OCI-LY3 (cell line): ENCODE data around the gene SLC12A8.

Experiments used
- H2AFZ ChIP-seq: fragments of 200-600, 300-600 bp; shearing (Covaris generic); 2 replicates; pipeline ENCODE4 v1.6.0; 2014; ENCODE audit warnings: antibody characterized with exemption, low read depth, low read length
- H3K27ac ChIP-seq: fragments of 200-600, 300-600 bp; sonication (generic); 2 replicates; pipeline ENCODE4 v1.5.1; 2014; ENCODE audit warnings: mild to moderate bottlenecking, low read length, moderate library complexity, mixed read lengths
- H3K27me3 ChIP-seq: fragments of 200-600, 300-600 bp; sonication (generic); 2 replicates; pipeline ENCODE4 v1.6.1; 2014; ENCODE audit warnings: low read depth, low read length, mixed read lengths
- H3K36me3 ChIP-seq: fragments of 200-600, 300-600 bp; sonication (generic); replicated peaks from 2 replicates; pipeline ENCODE3; 2014; ENCODE audit warnings: low read depth, low read length, mixed read lengths
- H3K4me1 ChIP-seq: fragments of 300-600, 200-600 bp; sonication (generic); 2 replicates; pipeline ENCODE4 v1.6.1; 2014; ENCODE audit warnings: low read length, mixed read lengths
- H3K4me2 ChIP-seq: fragments of 200-600, 300-600 bp; sonication (generic); 2 replicates; pipeline ENCODE4 v1.6.1; 2014; ENCODE audit warnings: low read length, mixed read lengths
- H3K4me3 ChIP-seq: fragments of 300-600, 200-600 bp; sonication (generic); 2 replicates; pipeline ENCODE4 v1.5.1; 2014; ENCODE audit warnings: antibody characterized with exemption, mild to moderate bottlenecking, low read length, moderate library complexity
- H3K79me2 ChIP-seq: fragments of 300-600, 200-600 bp; shearing (Covaris generic); 2 replicates; pipeline ENCODE4 v1.6.1; 2014; ENCODE audit warnings: mild to moderate bottlenecking, low read length, mixed read lengths
- H3K9ac ChIP-seq: fragments of 300-600, 200-600 bp; shearing (Covaris generic); 2 replicates; pipeline ENCODE4 v1.6.0; 2014; ENCODE audit warnings: mild to moderate bottlenecking, low read length, moderate library complexity
- H3K9me3 ChIP-seq: fragments of 200-600, 300-600 bp; shearing (Covaris generic); 2 replicates; pipeline ENCODE4 v1.6.1; 2014; ENCODE audit warnings: low read length, mixed read lengths; ENCODE audit not compliant: insufficient read depth
- H4K20me1 ChIP-seq: fragments of 200-600, 300-600 bp; sonication (generic); 2 replicates; pipeline ENCODE4 v1.6.1; 2016; ENCODE audit warnings: low read length, mixed read lengths; ENCODE audit not compliant: insufficient read depth
- CTCF ChIP-seq: fragments of 200-600, 300-600 bp; sonication (generic); IDR thresholded peaks from 2 replicates; pipeline ENCODE4 v1.5.1; 2014; ENCODE audit warnings: antibody characterized with exemption, low read length, low read depth
- EZH2phosphoT487 ChIP-seq: fragments of 200-600 bp; shearing (Covaris generic); IDR thresholded peaks from 2 replicates; pipeline ENCODE4 v1.6.1; 2018; ENCODE audit warnings: antibody characterized with exemption, mixed run types, low read depth

Gene SLC12A8

GRCh38 chr3:125116311-125117080, 96.1 kb downstream of the SLC12A8 start:
- Histone ChIP-seq H3K79me2 (no peaks in the 10 kb centered on the region), H3K9ac (no peak overlapping the region), H3K4me2 (no peak overlapping the region), H3K27ac (no peak overlapping the region), H3K4me1 (peaks cover 30% of the 10 kb centered on the region), H3K27me3 (peaks cover 75% of the 10 kb centered on the region), H2AFZ (no peak overlapping the region), H3K36me3 (no peaks in the 10 kb centered on the region), H3K4me3 (no peak overlapping the region), H3K9me3 (no peaks in the 10 kb centered on the region), H4K20me1 (no peaks in the 10 kb centered on the region)
- no peak for TF ChIP-seq EZH2phosphoT487
- no peak for TF ChIP-seq CTCF

- Histone ChIP-seq H3K27me3 (peaks cover 75% of the 10 kb centered on the region), H3K79me2 (no peaks in the 10 kb centered on the region), H3K4me3 (no peak overlapping the region), H3K4me2 (no peak overlapping the region), H3K9me3 (no peaks in the 10 kb centered on the region), H3K4me1 (peaks cover 22% of the 10 kb centered on the region), H2AFZ (no peak overlapping the region), H3K9ac (no peak overlapping the region), H3K27ac (no peak overlapping the region), H4K20me1 (no peaks in the 10 kb centered on the region), H3K36me3 (no peaks in the 10 kb centered on the region)
- TF ChIP-seq EZH2phosphoT487 (no peak), CTCF (no peak)
These were observed 96.9 kb downstream of the SLC12A8 start for GRCh38 chr3:125115640-125116039.

GRCh38 chr3:125112981-125113380, 99.6 kb downstream of the SLC12A8 start:
- Histone ChIP-seq H3K4me2 (no peak overlapping the region), H3K27me3 (peaks cover 87% of the 10 kb centered on the region), H3K4me3 (no peak overlapping the region), H2AFZ (no peak overlapping the region), H3K9ac (no peak overlapping the region), H4K20me1 (0 out of 2 replicates have a peak, but pooled peaks cover 9% of the 10 kb centered on the region), H3K27ac (no peak overlapping the region), H3K4me1 (peaks cover 21% of the 10 kb centered on the region), H3K9me3 (no peaks in the 10 kb centered on the region), H3K79me2 (no peaks in the 10 kb centered on the region), H3K36me3 (no peaks in the 10 kb centered on the region)
- TF ChIP-seq CTCF (no peak), EZH2phosphoT487 (no peak)

DNA sequence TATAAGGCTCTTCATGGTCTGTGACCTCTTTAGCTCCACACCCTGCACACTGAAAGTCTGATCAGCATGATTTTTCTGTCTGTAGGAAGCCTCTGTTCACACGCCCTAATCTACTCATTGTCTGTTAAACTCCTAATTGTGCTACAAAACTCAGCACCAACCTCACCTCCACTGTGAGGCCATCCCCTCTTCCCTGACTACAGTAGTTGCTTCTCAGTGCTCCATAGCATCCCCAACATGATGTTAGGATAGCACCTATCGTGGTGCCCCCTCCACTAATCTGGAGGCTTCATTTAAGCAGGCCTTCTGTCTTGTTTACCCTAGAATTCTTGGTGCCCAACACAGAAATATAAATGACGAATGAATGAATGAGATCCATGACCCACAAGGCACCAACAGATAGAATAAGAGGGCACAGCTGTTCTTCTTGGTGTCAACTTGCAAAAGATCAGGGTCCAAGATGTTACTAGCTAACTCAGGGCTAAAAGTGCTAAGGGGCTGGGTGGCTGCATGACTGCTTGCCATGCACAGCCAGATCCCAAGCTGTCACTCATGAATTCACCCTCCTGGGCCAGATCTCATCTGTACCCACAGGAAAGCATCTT, 101.6 kb downstream of the SLC12A8 start:
- H2AFZ ChIP-seq, result no peak overlapping the region
- no peak overlapping the region for H3K4me2 ChIP-seq
- H3K9me3 ChIP-seq, result no peaks in the 10 kb centered on the region
- no peaks in the 10 kb centered on the region for H3K79me2 ChIP-seq
- H3K4me1 ChIP-seq, result peaks cover 37% of the 10 kb centered on the region
- no peak overlapping the region for H3K27ac ChIP-seq
- H3K27me3 ChIP-seq, result peaks cover 87% of the 10 kb centered on the region
- H3K9ac ChIP-seq, result no peak overlapping the region
- no peak overlapping the region for H3K4me3 ChIP-seq
- TF ChIP-seq EZH2phosphoT487, result no peak
- TF ChIP-seq CTCF, result no peak
- H4K20me1 ChIP-seq, result 0 out of 2 replicates have a peak, but pooled peaks cover 9% of the 10 kb centered on the region
- H3K36me3 ChIP-seq, result no peaks in the 10 kb centered on the region
